ENCODE data around the gene APBA1.

APBA1 gene

DNA sequence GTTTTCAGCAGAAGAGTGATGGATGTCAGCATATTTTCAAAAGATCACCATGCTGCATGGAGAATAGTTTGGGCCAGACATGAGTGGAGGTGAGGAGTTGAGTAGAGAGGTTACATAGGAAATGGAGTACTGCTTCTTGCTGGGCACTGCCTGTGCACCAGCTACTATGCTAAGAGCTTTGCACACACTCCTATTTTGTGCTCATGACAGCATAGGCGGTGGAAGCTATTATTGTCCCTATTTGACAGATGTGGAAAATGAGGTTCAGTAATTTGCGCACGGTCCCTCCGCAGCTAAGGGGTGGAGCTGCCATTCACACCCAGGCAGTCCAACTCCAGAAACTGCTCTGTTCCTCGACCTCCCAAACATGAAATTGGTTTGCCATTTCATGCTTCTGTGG, 279.3 kb downstream of the APBA1 start:
- no peak for DNase-seq

DNA sequence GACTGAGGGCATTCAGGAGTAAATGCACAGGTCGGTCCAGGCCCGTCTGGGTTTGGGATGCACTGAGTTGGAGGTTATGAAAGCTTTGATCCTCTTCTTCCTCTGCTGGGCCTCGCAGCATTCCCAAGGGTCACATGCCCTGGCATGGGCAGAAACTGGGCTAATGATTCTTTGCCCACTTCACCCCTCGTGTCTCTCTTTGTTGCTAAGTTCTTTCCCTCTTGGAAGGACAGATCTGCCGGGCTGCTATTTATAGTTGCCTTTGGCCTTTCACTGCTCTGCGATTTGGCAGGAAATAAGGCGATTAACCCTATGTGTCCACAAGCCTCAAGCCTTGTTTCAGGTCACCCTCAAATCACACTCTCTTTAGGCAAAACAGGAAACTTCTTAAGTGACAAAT, 280.2 kb downstream of the APBA1 start:
- DNase-seq = no peak

DNA sequence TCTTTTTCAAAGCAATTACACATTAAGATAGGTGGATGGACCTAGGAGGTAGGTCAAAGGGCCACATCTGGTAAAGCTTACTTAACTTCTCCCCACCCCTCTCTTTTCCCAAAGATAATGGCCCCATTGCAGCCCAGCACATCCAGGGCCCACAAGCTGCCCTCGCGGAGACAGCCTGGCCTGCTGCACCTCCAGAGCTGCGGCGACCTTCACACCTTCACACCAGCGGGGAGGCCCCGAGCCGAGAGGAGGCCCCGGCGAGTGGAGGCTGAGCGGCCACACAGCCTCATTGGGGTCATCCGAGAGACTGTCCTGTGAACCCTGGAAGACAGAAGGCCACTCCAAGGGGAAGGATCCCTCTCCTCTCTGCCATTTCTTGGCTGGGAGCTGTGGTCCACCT, 280.7 kb downstream of the APBA1 start:
- DNase-seq = no peak

DNA sequence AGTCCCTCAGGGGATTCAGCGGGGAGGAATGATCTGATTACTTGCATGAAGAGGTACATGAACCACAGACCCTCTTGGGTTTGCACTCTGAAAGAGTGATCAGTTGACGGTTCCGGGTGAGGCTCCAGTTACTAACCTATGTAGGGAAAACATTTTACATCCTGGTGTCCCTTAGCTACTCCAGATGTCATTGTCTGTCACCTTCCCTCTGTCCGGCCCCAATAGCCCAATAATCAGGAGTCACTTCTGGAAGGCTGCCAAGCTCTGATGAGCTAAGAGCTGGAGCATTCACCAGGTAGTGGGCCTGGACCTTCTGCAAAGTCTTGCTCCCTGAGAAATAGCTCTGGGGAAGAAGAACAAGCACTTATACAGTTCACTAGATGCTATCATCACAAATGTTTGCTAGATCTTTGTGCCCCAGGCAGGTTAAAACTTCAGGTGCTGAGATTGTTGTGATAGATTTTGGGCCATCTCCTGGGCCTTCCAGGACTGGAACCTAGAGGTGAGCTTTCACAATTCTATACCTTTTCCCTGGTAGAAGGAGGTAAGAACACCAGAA, 282.7 kb downstream of the APBA1 start:
- peak; percentile 12 for DNase-seq

DNA sequence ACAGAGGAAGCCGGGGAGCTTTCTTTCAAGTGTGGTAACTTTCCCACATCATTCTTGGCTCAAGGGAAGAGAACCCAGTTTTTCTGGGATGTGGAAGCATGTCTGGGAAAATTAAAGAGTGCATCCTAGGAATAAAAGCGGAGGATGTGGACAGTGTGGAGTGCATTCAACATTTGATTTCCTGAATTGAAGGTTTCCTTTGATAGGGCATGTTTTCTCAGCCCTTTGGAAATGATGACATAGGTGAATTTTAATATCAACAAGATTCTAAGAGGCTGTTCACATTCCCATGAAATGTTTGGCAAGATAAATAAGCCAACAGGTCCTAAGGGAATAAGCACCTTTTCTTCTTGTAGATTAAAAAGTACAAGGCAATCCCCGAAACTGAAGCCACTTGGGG, 283.6 kb downstream of the APBA1 start:
- no peak for DNase-seq

DNA sequence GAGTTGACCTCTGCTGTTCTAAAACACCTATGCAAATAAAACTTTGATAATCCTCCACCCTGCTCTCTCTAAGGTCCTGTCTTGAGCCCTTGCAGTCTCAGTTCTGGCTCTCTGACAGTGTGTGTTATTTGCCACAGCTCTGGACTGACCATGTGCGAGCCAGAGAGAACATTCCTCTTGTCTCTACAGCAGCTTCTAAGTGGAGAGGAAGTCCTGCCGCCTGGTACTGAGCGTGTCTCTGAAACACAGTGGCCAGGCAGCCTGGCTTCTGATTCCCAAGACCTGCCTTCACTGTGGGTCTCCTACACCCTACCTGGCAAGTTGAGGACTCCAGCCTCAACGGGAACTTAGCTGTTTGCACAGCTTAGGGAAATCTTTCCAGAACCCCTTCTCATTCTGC, 285.5 kb downstream of the APBA1 start:
- DNase-seq = no peak

DNA sequence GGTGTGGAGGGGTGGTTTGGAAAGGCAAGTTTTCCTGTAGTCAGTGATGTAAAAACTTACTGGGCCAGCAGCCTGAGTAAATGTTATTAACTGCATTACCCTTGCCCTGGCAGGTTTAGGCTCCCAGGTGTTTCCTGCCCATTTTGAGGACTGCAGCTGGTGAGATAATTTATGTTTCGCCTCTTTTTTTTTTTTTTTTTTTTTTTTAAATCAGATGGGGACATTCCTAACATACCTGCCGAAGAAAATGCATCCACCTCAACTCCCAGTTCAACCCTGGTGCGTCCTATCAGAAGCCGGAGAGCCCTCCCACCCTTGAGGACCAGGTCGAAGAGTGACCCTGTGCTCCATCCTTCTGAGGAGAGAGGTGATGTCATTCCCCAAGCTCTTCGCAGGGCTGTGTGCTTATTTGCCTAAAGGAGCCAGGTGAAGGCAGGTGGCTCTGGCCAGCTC, 286.6 kb downstream of the APBA1 start:
- DNase-seq = peak; percentile 18

DNA sequence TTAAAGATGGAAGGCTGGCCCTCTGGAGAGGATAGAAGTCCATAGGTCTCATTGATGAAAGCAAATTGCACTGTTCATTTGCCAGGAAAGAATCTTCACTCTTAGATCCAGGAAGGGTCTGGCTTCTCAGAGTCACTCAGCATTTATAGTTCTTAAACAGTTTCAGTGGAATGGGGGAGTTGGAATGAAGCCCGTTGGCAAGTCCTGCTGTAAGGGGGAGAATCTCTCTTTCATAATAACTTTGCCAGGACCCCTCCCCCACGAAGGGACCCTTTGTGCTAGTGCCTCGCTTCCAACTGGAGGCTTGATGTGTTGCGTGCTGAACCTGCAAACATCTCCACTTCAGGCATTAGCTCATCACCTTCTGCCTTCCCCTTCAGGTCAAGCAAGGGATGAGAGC, 290.0 kb downstream of the APBA1 start:
- DNase-seq = no peak

DNA sequence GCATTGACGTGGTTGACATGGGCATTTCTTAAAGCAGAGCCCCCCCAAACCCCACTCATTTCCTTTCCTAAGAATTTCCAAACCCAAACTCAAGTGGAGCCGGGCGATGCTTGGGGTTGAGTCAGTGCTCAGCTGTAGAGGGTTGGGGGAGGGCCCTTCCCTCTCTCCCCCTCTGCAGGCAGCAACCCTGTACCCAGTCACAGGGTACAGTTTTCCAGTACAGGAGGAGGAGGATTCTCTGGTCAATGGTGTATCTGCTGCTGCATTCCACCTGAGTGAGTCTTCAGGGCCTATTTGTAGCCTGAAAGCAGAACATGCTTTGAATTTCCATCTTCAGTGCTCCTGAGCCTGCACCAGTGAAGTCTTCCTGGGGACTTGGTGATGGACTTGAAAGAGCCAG, 291.4 kb downstream of the APBA1 start:
- DNase-seq = no peak

DNA sequence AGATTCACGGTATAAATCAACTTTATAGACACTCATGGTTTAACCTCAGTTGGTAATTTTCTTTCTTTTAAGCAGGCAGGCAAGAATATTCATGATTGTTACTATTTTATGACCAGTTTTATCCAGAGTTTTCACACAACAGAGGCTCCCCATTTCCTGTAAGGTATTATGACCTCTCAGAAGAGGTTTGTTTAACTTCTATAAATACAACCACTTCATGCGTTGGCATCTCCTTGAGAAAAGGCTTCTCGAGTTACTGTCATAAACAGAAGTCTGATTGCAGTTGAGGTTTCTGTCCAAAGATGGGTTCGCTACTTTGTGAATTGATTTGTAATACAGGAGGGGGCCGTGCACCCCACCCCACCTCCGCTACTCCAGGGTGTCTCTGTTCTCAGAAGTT, 291.9 kb downstream of the APBA1 start:
- peak; percentile 56 for DNase-seq

DNA sequence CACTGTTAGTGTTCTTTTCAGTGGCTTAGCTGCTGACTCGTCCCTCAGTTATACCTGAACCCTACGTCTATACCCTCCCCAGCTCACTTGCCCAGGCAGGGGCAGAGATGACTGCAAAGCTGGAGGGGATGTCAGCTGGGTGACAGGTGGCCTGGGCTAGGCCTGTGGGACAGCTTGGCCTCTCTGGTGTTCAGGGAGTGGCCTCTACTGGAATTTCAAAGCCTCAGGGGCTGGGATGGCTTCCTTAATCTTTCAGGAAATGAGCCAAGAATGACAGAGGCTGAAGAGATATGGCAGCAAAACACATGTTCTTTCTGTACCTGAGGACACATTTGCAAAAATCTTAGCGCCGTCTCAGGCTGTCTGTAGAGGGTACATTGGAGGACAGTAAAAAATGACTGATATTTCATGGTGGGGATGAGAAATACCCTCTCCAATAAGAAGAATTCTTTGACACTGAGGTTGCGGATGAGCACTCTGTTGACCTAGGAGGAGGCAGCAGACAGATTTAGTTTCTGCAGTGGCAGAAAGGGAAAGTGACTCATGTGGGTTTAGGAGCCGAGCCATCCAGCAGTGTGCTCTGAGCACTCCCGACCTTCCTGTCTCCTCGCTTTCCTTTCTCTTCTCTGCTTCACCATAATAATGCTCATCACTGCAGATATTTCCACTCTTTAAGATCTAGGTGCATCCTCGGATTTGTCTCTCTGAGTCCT, 292.7 kb downstream of the APBA1 start:
- DNase-seq = peak; percentile 11

DNA sequence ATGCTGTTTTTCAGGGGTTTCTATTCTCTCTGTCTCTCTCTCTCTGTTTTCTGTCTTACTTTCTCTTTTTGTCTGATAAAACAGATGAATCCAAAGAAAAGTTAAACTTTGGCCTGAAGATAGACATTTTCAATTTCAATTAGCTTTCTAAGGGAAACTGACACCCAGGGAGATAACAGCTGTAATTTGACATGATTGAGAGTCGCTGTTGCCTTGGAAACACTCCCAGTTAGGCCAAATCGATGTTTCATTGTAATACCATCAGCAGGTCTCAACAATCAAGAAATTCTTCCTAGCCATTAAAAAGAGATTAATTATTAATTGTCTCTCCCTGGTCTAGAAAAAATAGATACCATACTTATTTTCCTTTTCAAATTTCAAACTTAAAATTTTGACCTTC, 294.2 kb downstream of the APBA1 start:
- DNase-seq = no peak
